ACC112 (cell line): ENCODE measurements around the gene TIPIN.
A peak's percentile ranks its signal among the peaks of the same experiment; 100 is the strongest.
"Not testable (repeated sequence)": the region's sequence is repeated elsewhere in the genome, so short reads cannot be mapped to it uniquely, and the experiment has no call there.

Experiments used
- H2AFZ ChIP-seq: fragments of 200-600 bp; sonication (generic); one replicate; pipeline ENCODE4 v1.6.0; 2017; ENCODE audit warnings: antibody characterized with exemption, low read length; ENCODE audit not compliant: unreplicated experiment
- H3K27ac ChIP-seq: fragments of 200-600 bp; sonication (generic); 2 replicates; pipeline ENCODE4 v1.5.1; 2014; ENCODE audit warnings: low read depth, mild to moderate bottlenecking, antibody characterized with exemption, low read length, moderate library complexity
- H3K27me3 ChIP-seq: fragments of 200-600 bp; sonication (generic); 2 replicates; pipeline ENCODE4 v1.6.1; 2014; ENCODE audit warnings: mild to moderate bottlenecking, antibody characterized with exemption, low read length, moderate library complexity, mixed read lengths; ENCODE audit not compliant: insufficient read depth
- H3K36me3 ChIP-seq: fragments of 200-600 bp; sonication (generic); 2 replicates; pipeline ENCODE4 v1.6.1; 2016; ENCODE audit warnings: mild to moderate bottlenecking, antibody characterized with exemption, low read length, moderate library complexity, mixed read lengths; ENCODE audit not compliant: insufficient read depth
- H3K4me1 ChIP-seq: fragments of 200-600 bp; sonication (generic); one replicate; pipeline ENCODE4 v1.6.1; 2016; ENCODE audit warnings: low read length, mixed read lengths; ENCODE audit not compliant: insufficient read depth, unreplicated experiment, control insufficient read depth
- H3K4me3 ChIP-seq: fragments of 200-600 bp; sonication (generic); 2 replicates; pipeline ENCODE4 v1.5.1; 2014; ENCODE audit warnings: mild to moderate bottlenecking, low read depth, low read length
- H3K79me2 ChIP-seq: fragments of 200-600 bp; sonication (generic); one replicate; pipeline ENCODE4 v1.6.0; 2016; ENCODE audit warnings: low read length; ENCODE audit not compliant: control insufficient read depth, unreplicated experiment, insufficient read depth

TIPIN gene

GRCh38 chr15:66394915-66395314 is 38.4 kb upstream of the TIPIN start:
- Histone ChIP-seq H3K27ac (no peak overlapping the region), H3K36me3 (peaks cover 14% of the 10 kb centered on the region; the same call in 1 of the 2 replicates), H3K79me2 (peaks cover 92% of the 10 kb centered on the region), H3K4me3 (no peak overlapping the region), H2AFZ (no peak overlapping the region), H3K27me3 (no peaks in the 10 kb centered on the region), H3K4me1 (peaks cover 24% of the 10 kb centered on the region)

- no peaks in the 10 kb centered on the region for H3K27me3 ChIP-seq
- H3K4me3 ChIP-seq = no peak overlapping the region
- H3K36me3 ChIP-seq = peaks cover 14% of the 10 kb centered on the region; the same call in 1 of the 2 replicates
- peaks cover 28% of the 10 kb centered on the region for H3K4me1 ChIP-seq
- no peak overlapping the region for H3K27ac ChIP-seq
- H2AFZ ChIP-seq = no peak overlapping the region
- peaks cover 94% of the 10 kb centered on the region for H3K79me2 ChIP-seq
Measured at GRCh38 chr15:66394472-66394871, 38.0 kb upstream of the TIPIN start.

GRCh38 chr15:66393037-66393436 is 36.6 kb upstream of the TIPIN start:
- H3K4me3 ChIP-seq, H2AFZ ChIP-seq, H3K27me3 ChIP-seq, H3K27ac ChIP-seq: not testable (repeated sequence)
- peaks cover 39% of the 10 kb centered on the region for H3K4me1 ChIP-seq
- H3K36me3 ChIP-seq = peaks cover 14% of the 10 kb centered on the region; the same call in 1 of the 2 replicates
- H3K79me2 ChIP-seq = peaks cover 96% of the 10 kb centered on the region

- peaks cover 39% of the 10 kb centered on the region for H3K4me1 ChIP-seq
- H3K27me3 ChIP-seq = no peaks in the 10 kb centered on the region
- peaks cover 10% of the 10 kb centered on the region; the same call in 1 of the 2 replicates for H3K36me3 ChIP-seq
- H3K79me2 ChIP-seq = peaks cover 93% of the 10 kb centered on the region
- peak overlapping the region; percentile 48 for H3K27ac ChIP-seq
- peak overlapping the region; percentile 10; the same call in 1 of the 2 replicates for H3K4me3 ChIP-seq
- H2AFZ ChIP-seq = no peak overlapping the region
Measured at GRCh38 chr15:66390678-66391077, 34.2 kb upstream of the TIPIN start.

GRCh38 chr15:66389859-66390381 is 33.4 kb upstream of the TIPIN start:
- peak overlapping the region; percentile 10 for H3K4me3 ChIP-seq
- H2AFZ ChIP-seq = no peak overlapping the region
- peaks cover 90% of the 10 kb centered on the region for H3K79me2 ChIP-seq
- peaks cover 39% of the 10 kb centered on the region for H3K4me1 ChIP-seq
- peak overlapping the region; percentile 48 for H3K27ac ChIP-seq
- peaks cover 8% of the 10 kb centered on the region; the same call in 1 of the 2 replicates for H3K36me3 ChIP-seq
- no peaks in the 10 kb centered on the region for H3K27me3 ChIP-seq

GRCh38 chr15:66389098-66389858 is 32.8 kb upstream of the TIPIN start:
- Histone ChIP-seq H3K27ac (no peak overlapping the region), H3K79me2 (peaks cover 84% of the 10 kb centered on the region), H2AFZ (no peak overlapping the region), H3K4me3 (peak overlapping the region; percentile 97), H3K4me1 (peaks cover 36% of the 10 kb centered on the region), H3K36me3 (0 out of 2 replicates have a peak, but pooled peaks cover 4% of the 10 kb centered on the region), H3K27me3 (no peaks in the 10 kb centered on the region)

- Histone ChIP-seq H3K4me3 (peak overlapping the region; percentile 97), H3K4me1 (peaks cover 36% of the 10 kb centered on the region), H2AFZ (no peak overlapping the region), H3K27ac (no peak overlapping the region), H3K36me3 (0 out of 2 replicates have a peak, but pooled peaks cover 4% of the 10 kb centered on the region), H3K79me2 (peaks cover 77% of the 10 kb centered on the region), H3K27me3 (no peaks in the 10 kb centered on the region)
Measured at GRCh38 chr15:66388576-66388975, 32.1 kb upstream of the TIPIN start.

- peak overlapping the region; percentile 82 for H3K27ac ChIP-seq
- peak overlapping the region; percentile 97 for H3K4me3 ChIP-seq
- H2AFZ ChIP-seq = no peak overlapping the region
- 0 out of 2 replicates have a peak, but pooled peaks cover 4% of the 10 kb centered on the region for H3K36me3 ChIP-seq
- peaks cover 71% of the 10 kb centered on the region for H3K79me2 ChIP-seq
- H3K4me1 ChIP-seq = peaks cover 36% of the 10 kb centered on the region
- no peaks in the 10 kb centered on the region for H3K27me3 ChIP-seq
Measured at GRCh38 chr15:66388043-66388363, 31.5 kb upstream of the TIPIN start.

GRCh38 chr15:66387163-66388042 is 30.9 kb upstream of the TIPIN start:
- Histone ChIP-seq H3K27me3 (no peaks in the 10 kb centered on the region), H3K36me3 (0 out of 2 replicates have a peak, but pooled peaks cover 4% of the 10 kb centered on the region), H3K79me2 (peaks cover 66% of the 10 kb centered on the region), H2AFZ (peak overlapping the region; percentile 76), H3K4me1 (peaks cover 36% of the 10 kb centered on the region), H3K27ac (peak overlapping the region; percentile 82), H3K4me3 (peak overlapping the region; percentile 97)
